ENCODE results near the gene ERBB3.

The ERBB3 gene

GRCh38 chr12:56118688-56119357, 38.9 kb downstream of the ERBB3 start:
- Histone ChIP-seq H3K36me3 (ENCODE audit: control insufficient read depth, low read length) (peaks cover 48% of the 10 kb centered on the region), H3K4me3 (ENCODE audit: low read length) (peak overlapping the region; percentile 82)

GRCh38 chr12:56119361-56119796, 39.4 kb downstream of the ERBB3 start:
- peak; percentile 81 for TF ChIP-seq CTCF (IDR thresholded peaks at IDR 0.05; ENCODE audit: low read depth, low read length, poor library complexity, severe bottlenecking)
- TF ChIP-seq EZH2phosphoT487 (IDR thresholded peaks at IDR 0.05; ENCODE audit: borderline replicate concordance, low read length): no peak
- H3K4me3 ChIP-seq (ENCODE audit: low read length): peak overlapping the region; percentile 82

More at GRCh38 chr12:56118688-56119357, 38.9 kb downstream of the ERBB3 start:
- Histone ChIP-seq H3K27ac (ENCODE audit: low read depth, low read length) (peak overlapping the region; percentile 80), H3K4me2 (ENCODE audit: low read length) (peak overlapping the region; percentile 99), H3K27me3 (ENCODE audit: control insufficient read depth, low read length) (no peaks in the 10 kb centered on the region), H3K9me2 (replicated peaks; ENCODE audit: control insufficient read depth, low read length) (no peaks in the 10 kb centered on the region), H3K9me3 (ENCODE audit: control insufficient read depth, insufficient read depth, low read length) (no peaks in the 10 kb centered on the region), H4K20me1 (ENCODE audit: control insufficient read depth, insufficient read depth, low read depth, low read length) (no peaks in the 10 kb centered on the region), H3K4me1 (ENCODE audit: control insufficient read depth, low read length) (peaks cover 27% of the 10 kb centered on the region), H3F3A (ENCODE audit: control insufficient read depth, insufficient read depth) (peaks cover 41% of the 10 kb centered on the region), H3K79me2 (ENCODE audit: control insufficient read depth, low read length) (peaks cover 36% of the 10 kb centered on the region)
- TF ChIP-seq EZH2phosphoT487 (IDR thresholded peaks at IDR 0.05; ENCODE audit: borderline replicate concordance, low read length): no peak
- no peak for TF ChIP-seq CTCF (IDR thresholded peaks at IDR 0.05; ENCODE audit: low read depth, low read length, poor library complexity, severe bottlenecking)

GRCh38 chr12:56120158-56120846, 40.3 kb downstream of the ERBB3 start:
- Histone ChIP-seq H3K9me2 (replicated peaks; ENCODE audit: control insufficient read depth, low read length) (no peaks in the 10 kb centered on the region), H4K20me1 (ENCODE audit: control insufficient read depth, insufficient read depth, low read depth, low read length) (no peaks in the 10 kb centered on the region), H3F3A (ENCODE audit: control insufficient read depth, insufficient read depth) (peaks cover 36% of the 10 kb centered on the region), H3K4me3 (ENCODE audit: low read length) (peak overlapping the region; percentile 82), H3K4me1 (ENCODE audit: control insufficient read depth, low read length) (peaks cover 37% of the 10 kb centered on the region), H3K4me2 (ENCODE audit: low read length) (peak overlapping the region; percentile 99), H3K27ac (ENCODE audit: low read depth, low read length) (no peak overlapping the region), H3K9me3 (ENCODE audit: control insufficient read depth, insufficient read depth, low read length) (no peaks in the 10 kb centered on the region), H3K36me3 (ENCODE audit: control insufficient read depth, low read length) (peaks cover 42% of the 10 kb centered on the region), H3K27me3 (ENCODE audit: control insufficient read depth, low read length) (no peaks in the 10 kb centered on the region), H3K79me2 (ENCODE audit: control insufficient read depth, low read length) (peaks cover 44% of the 10 kb centered on the region)
- TF ChIP-seq EZH2phosphoT487 (IDR thresholded peaks at IDR 0.05; ENCODE audit: borderline replicate concordance, low read length) (no peak), CTCF (IDR thresholded peaks at IDR 0.05; ENCODE audit: low read depth, low read length, poor library complexity, severe bottlenecking) (no peak)

More at GRCh38 chr12:56119361-56119796, 39.4 kb downstream of the ERBB3 start:
- H3K4me1 ChIP-seq (ENCODE audit: control insufficient read depth, low read length): peaks cover 33% of the 10 kb centered on the region
- H3K27ac ChIP-seq (ENCODE audit: low read depth, low read length): peak overlapping the region; percentile 80
- H3K4me2 ChIP-seq (ENCODE audit: low read length): peak overlapping the region; percentile 99
- peaks cover 42% of the 10 kb centered on the region for H3K36me3 ChIP-seq (ENCODE audit: control insufficient read depth, low read length)
- H3F3A ChIP-seq (ENCODE audit: control insufficient read depth, insufficient read depth): peaks cover 41% of the 10 kb centered on the region
- H3K9me3 ChIP-seq (ENCODE audit: control insufficient read depth, insufficient read depth, low read length): no peaks in the 10 kb centered on the region
- peaks cover 42% of the 10 kb centered on the region for H3K79me2 ChIP-seq (ENCODE audit: control insufficient read depth, low read length)
- H3K27me3 ChIP-seq (ENCODE audit: control insufficient read depth, low read length): no peaks in the 10 kb centered on the region
- no peaks in the 10 kb centered on the region for H3K9me2 ChIP-seq (replicated peaks; ENCODE audit: control insufficient read depth, low read length)
- no peaks in the 10 kb centered on the region for H4K20me1 ChIP-seq (ENCODE audit: control insufficient read depth, insufficient read depth, low read depth, low read length)

All from DOHH2 (cell line).